Nucleus accumbens (tissue), 56 donors: ENCODE results near the gene DPP4.
"Not testable (repeated sequence)": the region's sequence is repeated elsewhere in the genome, so short reads cannot be mapped to it uniquely, and the experiment has no call there.

Source experiments
- DNase-seq, 56 donors: peaks; one replicate each; lab custom pipeline; 2025; lab: John Stamatoyannopoulos, UW

DPP4 gene

DNA sequence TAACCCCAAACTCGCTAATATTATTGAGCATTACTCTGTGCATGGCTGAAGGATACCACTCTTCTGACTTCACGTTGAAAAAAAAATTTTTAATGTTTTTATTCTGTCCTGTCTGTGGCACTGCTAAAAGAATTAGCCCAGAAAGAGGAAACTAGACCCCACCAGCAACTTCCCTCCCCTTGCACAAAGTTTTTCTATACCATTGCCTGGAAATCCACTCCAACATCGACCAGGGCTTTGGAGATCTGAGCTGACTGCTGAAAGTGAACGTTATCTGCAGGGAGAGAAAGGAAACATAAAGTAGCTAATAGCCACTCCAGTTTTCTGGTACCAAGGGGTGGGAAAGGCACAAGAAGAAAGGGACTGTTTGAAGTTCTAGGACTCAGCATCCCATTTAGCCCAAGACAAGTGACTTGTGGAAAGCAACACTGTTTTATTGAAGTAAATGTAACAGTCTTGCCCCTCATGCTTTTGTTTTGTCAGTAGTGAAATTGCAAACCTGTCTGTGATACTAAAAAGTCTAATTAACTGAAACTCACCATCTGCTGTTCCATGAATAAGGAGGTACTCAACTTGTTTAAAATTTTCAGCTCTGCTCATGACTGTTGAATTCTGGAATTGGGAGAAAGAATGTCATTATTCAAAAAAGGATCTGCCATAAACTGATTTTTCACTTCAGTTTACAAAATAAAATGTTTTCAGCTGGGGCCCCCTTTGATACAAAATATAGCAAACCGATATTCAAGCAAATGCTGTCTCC is 79.1 kb downstream of the DPP4 start:
- DNase-seq: no peak

DNA sequence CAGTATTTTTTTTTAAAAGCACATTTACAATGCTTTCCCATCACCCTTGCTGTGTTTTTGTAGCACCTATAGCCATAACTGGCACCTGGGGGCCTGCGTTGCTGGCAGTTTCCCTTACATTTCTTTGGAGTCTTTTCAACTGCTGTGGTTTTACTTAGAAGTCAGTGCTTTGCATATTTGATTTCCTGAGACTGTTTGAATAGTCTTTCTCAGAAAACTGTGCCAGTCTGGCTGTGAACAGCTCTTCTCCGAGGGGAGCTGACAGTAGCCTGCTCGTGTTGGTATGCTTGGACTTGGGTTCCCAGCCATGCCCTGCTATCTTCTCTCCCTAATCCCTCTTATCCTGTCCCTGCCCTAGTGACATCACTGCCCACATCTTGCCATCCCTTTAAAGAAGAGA is 81.5 kb downstream of the DPP4 start:
- DNase-seq: no peak

GRCh38 chr2:161991991-161992390 is 82.0 kb downstream of the DPP4 start:
- DNase-seq: no peak

GRCh38 chr2:161990741-161991140 is 83.3 kb downstream of the DPP4 start:
- DNase-seq: no peak

DNA sequence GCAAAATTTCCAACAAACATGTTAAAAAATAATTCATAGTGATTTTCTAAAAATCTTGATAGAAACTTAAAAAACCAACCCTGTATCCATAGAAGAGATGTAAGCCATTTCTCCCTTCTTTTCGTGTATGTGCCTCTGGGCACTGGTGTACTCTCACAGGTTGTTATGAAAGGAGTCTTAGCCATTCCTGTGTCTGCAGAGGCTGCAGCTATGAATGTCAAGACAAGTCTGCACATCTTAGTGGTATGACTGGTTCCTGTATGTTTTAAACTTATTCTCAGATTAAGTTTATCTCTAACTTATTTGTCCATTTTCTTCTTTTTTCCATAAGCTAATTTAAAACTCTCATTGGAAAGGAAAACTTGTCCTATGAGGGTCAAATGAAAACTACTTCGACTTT is 84.0 kb downstream of the DPP4 start:
- no peak for DNase-seq

GRCh38 chr2:161988589-161988988 is 85.4 kb downstream of the DPP4 start:
- DNase-seq: no peak

- no peak for DNase-seq
These were observed 86.7 kb downstream of the DPP4 start for GRCh38 chr2:161987311-161987710.

- DNase-seq: no peak
These were observed 90.1 kb downstream of the DPP4 start for GRCh38 chr2:161983866-161984265.

DNA sequence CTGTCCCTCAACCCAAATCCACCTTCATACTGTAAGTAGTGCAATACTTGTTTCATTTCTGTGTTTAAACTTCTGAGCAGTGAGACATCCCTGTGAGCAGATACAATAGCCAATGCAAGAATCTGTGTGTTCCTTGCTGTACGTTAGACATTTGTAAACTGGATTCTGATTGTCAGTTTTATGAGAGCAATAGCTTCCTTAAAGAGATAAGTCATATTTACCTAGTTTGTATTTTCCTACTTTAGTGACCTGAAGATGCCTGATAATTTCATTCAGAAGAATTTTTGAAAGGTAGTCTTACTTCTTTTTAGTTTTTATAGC is 90.7 kb downstream of the DPP4 start:
- no peak for DNase-seq

DNA sequence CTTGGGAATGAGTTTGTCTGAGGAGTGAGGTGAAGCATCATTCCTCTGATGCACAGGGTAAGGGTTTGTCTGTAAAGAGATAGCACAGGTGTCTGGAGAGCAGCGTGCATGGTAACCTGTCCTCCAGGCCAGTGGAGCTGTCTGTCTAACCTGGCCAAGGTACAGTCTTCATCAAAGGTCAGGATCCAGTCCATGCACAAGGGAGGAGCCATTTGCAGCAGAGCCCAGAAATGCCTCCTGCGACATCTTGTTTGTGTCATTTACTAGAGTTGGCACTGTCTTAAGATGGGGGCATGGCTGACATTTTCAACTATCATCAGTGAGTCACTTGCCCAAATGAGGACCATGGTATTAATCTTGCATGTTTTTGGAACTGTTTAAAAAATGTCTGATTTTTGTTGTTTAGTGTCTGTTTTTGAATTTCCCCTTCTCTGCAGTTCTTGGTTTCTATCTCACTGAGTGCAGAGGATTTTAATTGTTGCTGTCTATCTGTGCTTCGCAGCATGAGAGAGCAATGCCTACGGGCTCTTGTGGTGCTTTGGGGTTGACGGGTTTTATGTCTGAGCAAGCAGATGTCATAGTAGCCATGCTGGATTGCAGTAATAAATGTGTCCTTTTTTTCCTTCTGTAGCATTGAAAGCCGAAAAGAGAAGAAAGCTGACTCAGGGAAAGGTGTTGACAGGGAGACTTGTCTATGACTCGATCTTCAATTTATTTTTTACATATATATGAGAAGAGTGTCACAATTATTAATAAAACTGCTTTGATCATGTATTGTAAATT is 91.3 kb downstream of the DPP4 start:
- DNase-seq: no peak

- no peak for DNase-seq
These were observed 92.2 kb downstream of the DPP4 start for GRCh38 chr2:161981679-161982250.

DNA sequence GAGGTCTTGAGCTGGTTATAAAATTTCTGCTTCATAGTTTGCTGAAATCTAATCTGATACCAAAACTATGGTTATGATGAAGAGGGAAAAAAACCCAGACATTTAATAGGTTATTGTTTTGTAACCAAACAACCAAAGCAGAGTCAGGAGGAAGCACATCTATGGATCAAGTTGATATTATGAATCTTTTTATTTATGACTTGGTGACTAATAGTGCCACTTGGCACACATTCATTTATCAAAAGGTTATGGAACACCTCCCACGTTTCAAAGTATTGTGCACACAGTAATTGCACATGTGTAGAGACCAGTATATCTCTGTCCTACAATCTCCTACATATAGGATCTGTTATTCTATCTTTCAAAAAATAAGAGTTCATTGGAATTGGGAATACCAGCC is 93.0 kb downstream of the DPP4 start:
- DNase-seq: no peak

GRCh38 chr2:161979490-161979889 is 94.5 kb downstream of the DPP4 start:
- no peak for DNase-seq

- not testable (repeated sequence) for DNase-seq
These were observed 96.1 kb downstream of the DPP4 start for GRCh38 chr2:161977926-161978325.

GRCh38 chr2:161976917-161977316 is 97.1 kb downstream of the DPP4 start:
- DNase-seq: no peak

DNA sequence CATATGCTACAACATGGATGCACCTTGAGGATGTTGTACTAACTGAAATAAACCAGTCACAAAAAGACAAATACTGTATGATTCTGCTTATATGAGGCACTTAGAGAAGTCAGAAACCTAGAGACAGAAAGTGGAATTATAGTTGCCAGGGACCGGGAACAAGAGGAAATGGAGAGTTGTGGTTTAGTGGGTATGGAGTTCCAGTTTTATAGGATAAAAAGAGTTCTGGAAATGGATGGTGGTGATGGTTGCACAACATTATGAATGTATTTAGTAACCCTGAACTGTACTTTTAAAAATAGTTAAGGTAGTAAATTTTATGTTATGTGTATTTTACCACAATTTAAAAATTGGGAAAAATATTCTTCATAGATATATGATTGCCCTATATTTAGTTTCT is 97.7 kb downstream of the DPP4 start:
- no peak for DNase-seq

DNA sequence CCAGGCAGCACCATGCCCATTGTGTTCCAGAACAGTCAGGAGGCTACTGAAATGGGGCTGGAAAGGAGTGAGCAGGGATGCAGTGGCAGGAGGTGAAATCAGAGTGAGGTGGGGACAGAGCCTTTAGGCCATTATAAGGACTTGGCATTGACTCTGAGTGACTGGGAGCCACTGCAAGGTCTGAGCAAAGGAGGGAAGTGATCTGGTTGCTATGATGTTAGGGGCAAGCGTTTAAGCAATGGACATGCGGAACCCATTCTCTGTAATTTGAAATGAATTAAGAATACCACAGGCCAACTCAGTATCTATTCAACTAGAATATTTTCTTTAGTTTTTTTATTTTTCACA is 98.2 kb downstream of the DPP4 start:
- DNase-seq: no peak

DNA sequence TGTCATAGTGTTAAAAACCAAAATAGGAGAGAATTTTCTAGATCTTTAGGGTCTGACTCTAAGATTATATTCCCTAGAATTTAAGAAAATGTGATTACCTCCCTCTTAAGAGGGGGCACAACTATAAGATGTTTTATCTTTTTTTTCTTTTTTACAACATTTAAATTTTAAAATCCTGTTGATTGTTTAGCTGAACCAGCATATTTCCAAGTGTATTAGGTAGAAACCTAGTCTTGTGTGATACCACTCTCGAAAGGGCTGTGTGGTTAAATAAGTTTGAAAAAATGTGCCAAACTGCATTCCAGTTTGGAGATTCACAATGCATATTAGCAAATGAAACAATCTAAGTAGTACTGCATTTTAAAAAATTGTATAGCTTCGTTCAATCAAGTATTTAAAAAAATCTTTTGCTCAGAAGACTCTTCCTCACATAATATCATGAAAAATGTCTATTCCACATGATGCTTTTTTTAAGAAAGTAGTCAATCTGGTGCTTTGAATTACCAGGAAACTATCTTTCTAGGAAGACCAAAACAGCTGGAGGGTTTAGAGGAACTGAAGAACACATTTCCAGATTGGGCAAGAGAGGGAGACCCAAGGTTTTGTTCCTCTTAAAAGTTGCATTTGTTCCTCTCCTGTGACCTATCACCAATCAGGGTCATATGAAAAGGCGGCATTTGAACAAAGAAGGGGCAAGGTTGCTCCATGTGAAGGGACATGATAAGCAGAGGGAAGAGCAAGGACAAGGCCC is 98.8 kb downstream of the DPP4 start:
- DNase-seq: no peak

- no peak for DNase-seq
These were observed 99.6 kb downstream of the DPP4 start for GRCh38 chr2:161974461-161974860.

GRCh38 chr2:161972866-161973265 is 101.1 kb downstream of the DPP4 start:
- DNase-seq: no peak

DNA sequence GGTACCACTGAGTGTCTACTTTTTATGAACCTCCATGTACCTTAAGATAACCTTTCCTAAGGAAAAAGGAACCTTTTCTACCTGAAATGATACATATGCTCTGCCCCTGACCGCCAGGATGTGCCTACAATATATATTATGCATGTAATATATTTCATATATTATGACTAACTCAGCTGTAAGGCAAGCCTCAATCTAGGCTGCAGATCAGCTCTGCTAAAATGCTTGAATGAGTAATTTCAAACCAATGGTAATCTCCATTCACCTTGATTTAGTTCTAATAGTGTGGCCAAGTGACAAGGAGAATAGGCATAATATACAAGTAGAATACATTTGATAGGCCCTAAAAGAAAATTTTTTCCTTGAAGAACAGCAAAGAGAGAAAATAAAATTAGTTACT is 101.8 kb downstream of the DPP4 start:
- DNase-seq: no peak
